Smooth muscle cell of the brain vasculature (primary cell): Measurements from ENCODE around the gene NOCT.
"Not testable (repeated sequence)": the region's sequence is repeated elsewhere in the genome, so short reads cannot be mapped to it uniquely, and the experiment has no call there.

Source experiments
- DNase-seq: peaks from one replicate; pipeline ENCODE4 v3.0.0-alpha.2; 2012; ENCODE audit warnings: low read depth, low spot score

The NOCT gene

GRCh38 chr4:139048026-139048425, 32.4 kb downstream of the NOCT start:
- no peak for DNase-seq

GRCh38 chr4:139050446-139050845, 34.9 kb downstream of the NOCT start:
- DNase-seq: no peak

GRCh38 chr4:139053909-139054308, 38.3 kb downstream of the NOCT start:
- DNase-seq: no peak

GRCh38 chr4:139054791-139055505, 39.4 kb downstream of the NOCT start:
- no peak for DNase-seq

GRCh38 chr4:139059026-139059425, 43.4 kb downstream of the NOCT start:
- DNase-seq: not testable (repeated sequence)

GRCh38 chr4:139060591-139060990, 45.0 kb downstream of the NOCT start:
- DNase-seq: no peak

DNA sequence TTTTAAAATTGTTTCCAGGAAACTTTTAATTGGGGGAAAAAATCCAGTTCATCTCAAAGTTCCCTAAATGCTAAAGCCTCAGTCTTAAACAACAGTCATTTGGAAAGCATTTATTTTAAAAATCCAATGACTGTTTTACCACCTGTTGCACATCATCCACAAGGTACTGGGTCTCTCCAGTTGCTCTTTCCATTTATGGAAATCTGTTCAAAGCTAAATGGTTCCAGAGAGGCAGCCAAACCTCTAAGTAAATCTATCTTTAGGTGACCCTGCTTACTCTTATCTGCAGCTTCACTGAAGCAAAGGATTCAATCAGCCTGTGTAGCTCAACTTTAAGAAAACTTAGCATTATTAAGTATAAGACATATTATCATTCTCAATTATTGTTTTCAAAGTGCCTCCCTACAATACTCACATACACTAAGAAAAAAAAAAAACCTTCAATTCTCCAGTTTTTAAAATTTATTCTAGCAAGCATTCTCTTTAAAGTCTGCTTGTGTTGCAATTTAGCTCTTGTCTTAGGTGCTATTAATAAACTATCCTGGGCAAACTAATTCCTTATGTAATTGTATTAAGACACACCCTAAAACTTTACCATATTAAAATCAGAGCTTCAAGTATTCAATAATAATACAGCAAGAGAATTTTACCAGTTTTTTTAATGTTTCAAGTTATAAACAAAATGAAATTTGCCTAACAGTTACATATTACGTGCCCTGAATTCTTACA, 60.6 kb downstream of the NOCT start:
- DNase-seq: no peak

- no peak for DNase-seq
Observed at GRCh38 chr4:139077567-139078355, 62.2 kb downstream of the NOCT start.

DNA sequence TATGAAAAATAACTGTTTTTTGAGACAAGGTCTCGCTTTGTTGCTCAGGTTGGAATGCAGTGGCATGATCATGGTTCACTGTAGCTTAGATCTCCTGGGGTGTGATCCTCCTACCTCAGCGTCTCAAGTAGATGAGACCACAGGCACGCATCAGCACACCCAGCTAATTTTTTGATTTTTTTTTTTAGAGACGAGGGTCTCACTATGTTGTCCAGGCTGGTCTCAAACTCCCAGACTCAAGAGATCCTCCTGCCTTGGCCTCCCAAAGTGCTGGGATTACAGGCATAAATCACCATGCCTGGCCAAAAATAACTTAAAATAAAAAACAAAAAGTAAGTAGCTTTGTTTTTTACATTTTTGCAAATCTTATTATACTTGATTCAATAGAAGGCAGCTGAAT, 63.3 kb downstream of the NOCT start:
- DNase-seq: no peak

DNA sequence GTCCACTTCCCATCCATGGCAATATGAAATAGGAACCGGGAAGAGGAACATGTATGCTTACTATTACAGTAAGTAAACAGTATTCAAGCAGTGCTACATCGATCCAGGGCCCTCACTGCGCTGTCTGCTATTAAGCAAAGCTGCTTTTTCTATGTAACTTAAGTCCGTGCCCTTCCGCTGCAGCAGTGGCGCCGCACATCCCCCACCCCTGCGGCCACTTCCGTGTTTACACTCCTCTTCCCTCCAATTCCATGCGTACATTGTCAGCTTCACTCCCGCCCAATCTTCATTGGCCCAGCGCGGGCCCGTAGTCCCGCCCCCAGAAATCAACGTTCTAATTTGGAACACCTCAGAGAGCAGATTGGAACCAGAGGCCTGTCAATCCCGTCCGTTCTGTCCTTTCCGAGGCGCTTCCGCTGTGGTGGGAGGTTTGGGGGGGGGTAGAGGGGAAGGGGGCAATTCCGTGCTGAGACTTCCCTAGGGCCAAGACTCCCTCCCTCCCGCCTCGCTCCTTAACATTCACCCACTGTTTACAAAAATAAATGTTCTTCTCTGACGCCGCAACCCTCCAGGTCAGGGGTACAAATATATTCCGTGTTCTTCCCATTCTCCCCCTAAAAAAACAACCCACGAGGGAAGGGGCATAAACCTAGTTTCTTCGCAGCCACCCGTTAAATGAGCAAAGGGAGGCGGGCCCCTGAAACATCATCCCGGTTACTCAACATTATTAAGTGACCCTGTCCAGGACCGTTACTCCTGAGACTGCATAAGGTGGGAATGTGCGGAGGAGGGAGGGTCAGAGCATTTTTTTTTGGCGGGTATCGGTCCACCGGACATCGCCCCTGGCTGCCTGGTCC, 67.4 kb downstream of the NOCT start:
- DNase-seq: peak; percentile 95

DNA sequence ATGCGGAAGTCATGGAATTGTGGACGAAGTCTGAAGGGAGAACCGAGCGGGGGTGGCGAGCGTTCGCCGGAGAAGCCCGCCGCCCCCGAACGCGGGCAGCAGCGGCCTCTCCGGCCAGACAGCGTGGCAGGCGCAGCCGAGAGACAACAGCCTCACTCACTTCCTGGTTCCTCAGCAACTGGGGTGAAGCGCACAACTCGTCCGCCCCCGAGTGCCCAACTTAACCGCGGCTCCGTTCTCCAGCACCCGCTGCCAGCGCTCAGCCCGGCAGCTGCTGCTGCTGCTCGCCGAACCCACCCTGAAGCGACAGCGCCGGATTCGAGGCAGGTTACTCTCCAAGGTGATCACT, 68.0 kb downstream of the NOCT start:
- DNase-seq: no peak

DNA sequence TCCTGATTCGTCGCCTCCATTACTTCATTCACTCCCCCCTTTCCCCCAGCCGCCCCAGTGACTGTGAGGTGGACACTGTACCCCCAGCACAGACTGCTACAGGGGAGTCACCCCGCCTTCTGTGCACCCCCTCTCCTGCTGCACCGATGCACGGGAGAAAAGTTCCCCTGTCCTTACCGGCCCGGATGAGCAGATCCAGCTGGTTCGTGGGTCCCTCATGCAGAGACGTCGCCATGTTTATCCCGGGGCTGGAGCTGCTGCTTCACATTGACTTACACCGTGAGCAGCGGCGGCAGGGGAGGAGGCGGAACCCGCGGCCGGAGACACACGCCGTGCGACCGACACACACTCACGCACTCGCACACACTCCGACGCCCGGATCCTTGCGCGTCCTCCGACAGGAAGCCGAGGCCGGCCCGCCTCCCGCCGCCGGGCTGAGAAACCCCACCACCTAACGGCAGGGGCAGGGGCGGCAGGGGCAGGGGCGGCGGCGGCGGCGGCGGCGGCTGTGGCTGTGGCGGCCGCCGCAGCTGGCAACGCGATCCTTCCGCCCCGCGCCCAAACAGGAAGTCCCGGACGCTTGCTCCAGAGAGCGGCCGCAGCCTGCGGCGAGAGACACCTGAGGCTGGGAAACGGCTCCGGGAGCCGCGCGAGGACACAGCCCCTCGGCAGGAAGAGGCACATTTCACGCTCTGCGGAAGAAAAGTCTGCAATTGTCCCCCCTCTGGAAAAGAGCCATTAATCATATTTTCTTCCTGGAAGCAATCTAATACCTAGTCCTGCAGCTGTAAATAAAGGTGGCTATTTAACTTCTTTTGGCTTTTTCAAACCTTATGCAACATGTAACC, 68.6 kb downstream of the NOCT start:
- peak; percentile 73 for DNase-seq

- DNase-seq: no peak
Observed at GRCh38 chr4:139084804-139085093, 69.2 kb downstream of the NOCT start.

GRCh38 chr4:139085141-139085540, 69.6 kb downstream of the NOCT start:
- no peak for DNase-seq

GRCh38 chr4:139092271-139092670, 76.7 kb downstream of the NOCT start:
- DNase-seq: no peak
